A549 (cell line): ENCODE measurements around the gene ABCF3. TPM values are rescaled to one million over a fixed set of nuclear protein-coding genes. Genes with fewer than 3 reads are reported as not detected.

ENCODE experiments used
- ATAC-seq, 2 experiments: fragments of 200-7000 bp in 1 of 2; fragments of >200 bp in 1 of 2; cut with Nextera tagmentation in 1 of 2; cut with Tn5 transposase in 1 of 2; 3 replicates each; pipeline versions ENCODE4 v1.8.0 to v1.9.1; 2018 to 2020; ENCODE audit warnings: mild to moderate bottlenecking in 1 of 2, moderate library complexity in 1 of 2
- CTCF ChIA-PET: fragments of 300-600 bp; sonication (Branson Sonifier 250); formaldehyde crosslinking; extraction: SDS; loops from one replicate; lab custom pipeline; 2021; ENCODE audit warnings: antibody characterized with exemption, inconsistent platforms; lab: Yijun Ruan, JAX
- POLR2A ChIA-PET: fragments of 350-600 bp; formaldehyde crosslinking; extraction: SDS; loops from one replicate; lab custom pipeline; 2021; ENCODE audit warnings: antibody characterized with exemption, inconsistent platforms; lab: Yijun Ruan, JAX
- DNase-seq, 2 experiments: peaks; one replicate each; pipeline versions ENCODE4 v3.0.0 to v3.0.0-alpha.2; 2011 to 2016; ENCODE audit warnings: low read depth in 1 of 2, low spot score in 1 of 2
- FAIRE-seq: peaks from 2 replicates; lab custom pipeline; 2011; peaks lifted over from hg19 to GRCh38; lab: Jason Lieb, UNC
- H3K27ac ChIP-seq, 2 experiments: fragments of >200 bp; sonication (Bioruptor Twin); formaldehyde crosslinking; 3 replicates each; pipeline ENCODE4 v1.5.1; 2016 to 2017
- H3K4me1 ChIP-seq: fragments of >200 bp; sonication (Bioruptor Twin); formaldehyde crosslinking; 3 replicates; pipeline ENCODE4 v1.6.1; 2016
- H3K4me2 ChIP-seq: fragments of >200 bp; sonication (Bioruptor Twin); formaldehyde crosslinking; 3 replicates; pipeline ENCODE4 v1.6.1; 2016
- H3K4me3 ChIP-seq: fragments of >200 bp; sonication (Bioruptor Twin); formaldehyde crosslinking; 3 replicates; pipeline ENCODE4 v1.5.1; 2016
- H3K9me3 ChIP-seq: fragments of >200 bp; sonication (Bioruptor Twin); formaldehyde crosslinking; 3 replicates; pipeline ENCODE4 v1.6.1; 2016
- FOSB ChIP-seq: fragments of 250-450 bp; sonication (Bioruptor Pico); IDR thresholded peaks from 2 replicates; pipeline ENCODE4 v1.5.0; 2020; ENCODE audit warnings: mild to moderate bottlenecking, moderate library complexity
- FOXS1 ChIP-seq: fragments of 250-450 bp; sonication (Bioruptor Pico); IDR thresholded peaks from 2 replicates; pipeline ENCODE4 v1.5.0; 2020; ENCODE audit warnings: mild to moderate bottlenecking, moderate library complexity
- HMGXB4 ChIP-seq: fragments of 250-450 bp; sonication (Bioruptor Pico); IDR thresholded peaks from 2 replicates; pipeline ENCODE4 v1.5.0; 2021; ENCODE audit warnings: mild to moderate bottlenecking, moderate library complexity, borderline replicate concordance
- JUN ChIP-seq, 2 experiments: fragments of >200 bp; sonication (Bioruptor Twin); formaldehyde crosslinking; IDR thresholded peaks; 2 replicates in 1 of 2; 3 replicates in 1 of 2; pipeline ENCODE4 v1.6.1; 2016 to 2017
- KDM1A ChIP-seq: fragments of 200-600 bp; sonication (generic); IDR thresholded peaks from 2 replicates; pipeline ENCODE4 v1.6.1; 2016; ENCODE audit warnings: low read depth, mild to moderate bottlenecking
- MAFK ChIP-seq: fragments of 450-650 bp; IDR thresholded peaks from 2 replicates; pipeline ENCODE4 v1.6.1; 2014; ENCODE audit not compliant: partially characterized antibody
- POLR2A ChIP-seq: IDR thresholded peaks from 2 replicates; pipeline ENCODE4 v1.6.1; 2012; ENCODE audit warnings: mild to moderate bottlenecking, low read length
- RCOR1 ChIP-seq: fragments of 150-350 bp; IDR thresholded peaks from 2 replicates; pipeline ENCODE4 v1.6.1; 2014; ENCODE audit warnings: antibody characterized with exemption, low read length, low read depth
- REST ChIP-seq: fragments of 200-600 bp; sonication (generic); IDR thresholded peaks from 2 replicates; pipeline ENCODE4 v1.6.1; 2016; ENCODE audit warnings: antibody characterized with exemption, mild to moderate bottlenecking, moderate library complexity
- SREBF2 ChIP-seq: fragments of 450-650 bp; IDR thresholded peaks from 2 replicates; pipeline ENCODE4 v1.6.1; 2014; ENCODE audit warnings: mild to moderate bottlenecking, moderate library complexity
- ZFP36 ChIP-seq: fragments of 450-650 bp; IDR thresholded peaks from 2 replicates; pipeline ENCODE4 v1.6.1; 2014; ENCODE audit warnings: borderline replicate concordance; ENCODE audit not compliant: partially characterized antibody
- WGBS: methylation state at CpG from one replicate; pipeline ENCODE4 v1.1.6; 2017; ENCODE audit errors: missing lambda C conversion rate; 5-methylcytosine and 5-hydroxymethylcytosine counted together
- polyA plus RNA-seq, 4 experiments: library from polyadenylated mRNA; depleted of rRNA in 3 of 4; stranded (reverse); fragments of >200 nt; fragmentation: RNase III in 1 of 4; extraction: RNeasy Plus Mini Kit Qiagen cat#74134 plus additional on column Dnase treatment in 1 of 4; gene quantifications; 2 replicates in 3 of 4; 3 replicates in 1 of 4; pipeline ENCODE4 v1.2.3, GENCODE V29; 2011 to 2017
- TF ChIP-seq, protein P1 (sequence below): fragments of >200 bp; sonication (Bioruptor Twin); formaldehyde crosslinking; IDR thresholded peaks from 3 replicates; pipeline ENCODE4 v1.6.1; 2016
- TF ChIP-seq, protein P2 (sequence below): IDR thresholded peaks from 2 replicates; pipeline ENCODE4 v1.6.1; 2012
- TF ChIP-seq, protein P3 (sequence below): fragments of >200 bp; sonication (Bioruptor Twin); formaldehyde crosslinking; IDR thresholded peaks from 3 replicates; pipeline ENCODE4 v1.5.1; 2016

Gene ABCF3
- polyA plus RNA-seq, 2 of the 4 experiments (the other 2 are of a cell fraction): 35.3 to 46.6 TPM

DNA sequence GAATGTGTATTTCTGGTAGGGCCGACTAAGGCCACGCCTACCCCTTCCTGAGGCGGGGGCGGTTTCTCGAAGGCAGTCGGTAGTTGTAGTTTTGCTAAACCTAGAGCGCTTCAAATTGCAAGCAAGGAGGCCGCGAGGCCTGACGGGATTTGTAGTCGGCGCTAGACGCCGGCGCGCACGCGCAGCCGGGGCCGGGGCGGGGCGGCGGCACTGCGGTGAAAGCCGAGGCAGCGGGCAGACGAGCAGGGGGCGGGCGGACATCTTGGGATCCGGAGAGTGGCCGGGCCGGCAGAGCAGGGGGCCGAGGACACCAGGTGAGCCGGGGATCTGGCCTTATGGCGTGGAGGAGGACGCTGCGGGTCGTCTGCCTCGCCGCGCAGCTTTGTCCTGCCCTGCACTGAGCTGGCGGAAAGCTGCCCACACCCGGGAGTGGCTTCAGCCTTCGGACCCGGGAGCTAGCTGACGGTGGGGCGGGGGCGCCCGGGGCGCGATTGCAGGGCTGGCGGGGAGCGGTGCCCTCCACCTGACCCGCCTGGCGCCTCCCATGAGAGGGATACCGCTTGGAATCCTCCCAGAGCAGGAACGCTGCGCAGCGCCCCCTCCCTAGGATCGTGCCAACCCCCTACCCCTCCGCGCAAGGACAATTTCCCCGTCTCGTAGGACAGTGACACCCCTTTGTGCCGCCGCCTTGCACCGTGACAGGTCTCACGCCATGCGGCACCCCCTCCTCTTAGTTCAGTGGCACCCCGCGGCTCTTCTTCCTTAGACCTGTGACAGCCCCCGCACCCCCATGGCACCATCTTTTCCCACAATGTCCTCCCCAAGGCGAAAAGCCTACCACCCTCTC lies 11.1 kb upstream of the ABCF3 start, which contains the start of gene AP2M1:
AP2M1 (plus strand) TSS at position 210 of the 847 bp plus-strand sequence. CDS start 2,139 bp downstream, outside the sequence.
- no peak for FAIRE-seq
- H3K4me2 ChIP-seq: peak within 1 kb of the TSS; percentile 92
- CTCF ChIA-PET: interaction anchor here (1.0 kb wide), 1 partner anchor 19 kb away, joined by 3 read pairs; the partner anchor contains the start of gene DVL3
- ATAC-seq: peak; percentile 84 to 87
- H3K27ac ChIP-seq: peak within 1 kb of the TSS; percentile 95 to 99
- DNase-seq: peak; percentile 84 to 98
- H3K4me3 ChIP-seq: peak within 1 kb of the TSS; percentile 91
- no peaks in the 10 kb centered on the region for H3K9me3 ChIP-seq
- TF ChIP-seq, protein P1, sequence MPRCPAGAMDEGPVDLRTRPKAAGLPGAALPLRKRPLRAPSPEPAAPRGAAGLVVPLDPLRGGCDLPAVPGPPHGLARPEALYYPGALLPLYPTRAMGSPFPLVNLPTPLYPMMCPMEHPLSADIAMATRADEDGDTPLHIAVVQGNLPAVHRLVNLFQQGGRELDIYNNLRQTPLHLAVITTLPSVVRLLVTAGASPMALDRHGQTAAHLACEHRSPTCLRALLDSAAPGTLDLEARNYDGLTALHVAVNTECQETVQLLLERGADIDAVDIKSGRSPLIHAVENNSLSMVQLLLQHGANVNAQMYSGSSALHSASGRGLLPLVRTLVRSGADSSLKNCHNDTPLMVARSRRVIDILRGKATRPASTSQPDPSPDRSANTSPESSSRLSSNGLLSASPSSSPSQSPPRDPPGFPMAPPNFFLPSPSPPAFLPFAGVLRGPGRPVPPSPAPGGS: 0 out of 3 replicates have a peak, but pooled peaks have one; percentile 27
- TF ChIP-seq MAFK (no peak), POLR2A (peak; percentile 73), JUN (IDR thresholded peaks at IDR 0.05) (peak; percentile 33 to 62; a peak in 1 of 5 replicates)
- TF ChIP-seq, protein P2, sequence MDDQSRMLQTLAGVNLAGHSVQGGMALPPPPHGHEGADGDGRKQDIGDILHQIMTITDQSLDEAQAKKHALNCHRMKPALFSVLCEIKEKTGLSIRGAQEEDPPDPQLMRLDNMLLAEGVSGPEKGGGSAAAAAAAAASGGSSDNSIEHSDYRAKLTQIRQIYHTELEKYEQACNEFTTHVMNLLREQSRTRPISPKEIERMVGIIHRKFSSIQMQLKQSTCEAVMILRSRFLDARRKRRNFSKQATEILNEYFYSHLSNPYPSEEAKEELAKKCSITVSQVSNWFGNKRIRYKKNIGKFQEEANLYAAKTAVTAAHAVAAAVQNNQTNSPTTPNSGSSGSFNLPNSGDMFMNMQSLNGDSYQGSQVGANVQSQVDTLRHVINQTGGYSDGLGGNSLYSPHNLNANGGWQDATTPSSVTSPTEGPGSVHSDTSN: no peak
- peaks cover 15% of the 10 kb centered on the region for H3K4me1 ChIP-seq
- WGBS: 2% methylated on average over 19 of the region's 73 CpGs
- POLR2A ChIA-PET: interaction anchor here (0.5 to 1.1 kb wide), 3 partner anchors 11 to 45 kb away, joined by 4 to 5 read pairs (median 4); partner anchors contain the start of gene ABCF3

DNA sequence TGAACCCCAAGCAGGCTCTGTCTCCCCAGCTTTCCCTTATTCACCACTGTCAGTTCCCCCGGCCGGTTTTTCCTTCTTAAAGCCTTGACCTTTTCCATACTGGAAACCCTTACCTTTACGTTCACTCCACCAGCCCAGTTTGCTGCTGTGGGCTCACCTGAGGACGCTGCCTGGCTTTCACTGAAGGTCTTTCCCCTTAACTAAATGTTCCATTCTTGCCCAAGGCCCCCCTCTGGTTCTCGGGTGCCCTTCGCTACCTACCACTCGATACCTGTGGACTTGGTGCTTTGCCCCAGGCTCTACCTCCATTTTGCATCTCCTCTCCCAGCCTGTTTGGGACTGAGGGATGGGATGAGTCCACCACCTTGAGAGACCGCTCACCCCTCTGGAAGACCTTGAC lies 10.5 kb upstream of the ABCF3 start:
- TF ChIP-seq REST (no peak), KDM1A (no peak), ZFP36 (no peak), RCOR1 (no peak), HMGXB4 (no peak), POLR2A (no peak), SREBF2 (no peak), FOXS1 (CRISPR knock-in tag) (no peak), FOSB (CRISPR knock-in tag) (no peak)
- TF ChIP-seq, protein P3, sequence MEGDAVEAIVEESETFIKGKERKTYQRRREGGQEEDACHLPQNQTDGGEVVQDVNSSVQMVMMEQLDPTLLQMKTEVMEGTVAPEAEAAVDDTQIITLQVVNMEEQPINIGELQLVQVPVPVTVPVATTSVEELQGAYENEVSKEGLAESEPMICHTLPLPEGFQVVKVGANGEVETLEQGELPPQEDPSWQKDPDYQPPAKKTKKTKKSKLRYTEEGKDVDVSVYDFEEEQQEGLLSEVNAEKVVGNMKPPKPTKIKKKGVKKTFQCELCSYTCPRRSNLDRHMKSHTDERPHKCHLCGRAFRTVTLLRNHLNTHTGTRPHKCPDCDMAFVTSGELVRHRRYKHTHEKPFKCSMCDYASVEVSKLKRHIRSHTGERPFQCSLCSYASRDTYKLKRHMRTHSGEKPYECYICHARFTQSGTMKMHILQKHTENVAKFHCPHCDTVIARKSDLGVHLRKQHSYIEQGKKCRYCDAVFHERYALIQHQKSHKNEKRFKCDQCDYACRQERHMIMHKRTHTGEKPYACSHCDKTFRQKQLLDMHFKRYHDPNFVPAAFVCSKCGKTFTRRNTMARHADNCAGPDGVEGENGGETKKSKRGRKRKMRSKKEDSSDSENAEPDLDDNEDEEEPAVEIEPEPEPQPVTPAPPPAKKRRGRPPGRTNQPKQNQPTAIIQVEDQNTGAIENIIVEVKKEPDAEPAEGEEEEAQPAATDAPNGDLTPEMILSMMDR: no peak
- TF ChIP-seq, protein P1: no peak
- Histone ChIP-seq H3K9me3 (no peaks in the 10 kb centered on the region), H3K27ac (peak overlapping the region; percentile 95 to 99), H3K4me3 (peak overlapping the region; percentile 91), H3K4me2 (peak overlapping the region; percentile 92), H3K4me1 (peaks cover 15% of the 10 kb centered on the region)
- no peak for DNase-seq
- ATAC-seq: peak in 1 of 2 experiments; percentile 4; a peak in 1 of 6 replicates
- FAIRE-seq: no peak
- ChIA-PET CTCF (interaction anchor here (1.4 kb wide), 1 partner anchor 386 kb away, joined by 4 read pairs; the partner anchor contains the start of gene EPHB3), POLR2A (interaction anchor here (0.5 to 1.1 kb wide), 3 partner anchors 10 to 187 kb away, joined by 3 to 5 read pairs (median 4); partner anchors contain the start of gene ABCF3)
- WGBS: 12% methylated on average over 8 of the region's 8 CpGs
